22Rv1 (cell line): Measurements from ENCODE around the gene GDA.

Source experiments
- H3K27ac ChIP-seq: fragments of 450-650 bp; 2 replicates; pipeline ENCODE4 v1.5.1; 2017
- ZFX ChIP-seq: fragments of 450-650 bp; IDR thresholded peaks from 2 replicates; pipeline ENCODE4 v1.6.1; 2017; ENCODE audit warnings: antibody characterized with exemption, borderline replicate concordance
- TF ChIP-seq, protein P1 (sequence below): fragments of 450-650 bp; IDR thresholded peaks from 2 replicates; pipeline ENCODE4 v1.5.1; 2017; ENCODE audit warnings: mild to moderate bottlenecking

GDA gene

GRCh38 chr9:72185561-72185960 is 36.3 kb downstream of the GDA start:
- H3K27ac ChIP-seq, result no peak overlapping the region
- TF ChIP-seq, protein P1, sequence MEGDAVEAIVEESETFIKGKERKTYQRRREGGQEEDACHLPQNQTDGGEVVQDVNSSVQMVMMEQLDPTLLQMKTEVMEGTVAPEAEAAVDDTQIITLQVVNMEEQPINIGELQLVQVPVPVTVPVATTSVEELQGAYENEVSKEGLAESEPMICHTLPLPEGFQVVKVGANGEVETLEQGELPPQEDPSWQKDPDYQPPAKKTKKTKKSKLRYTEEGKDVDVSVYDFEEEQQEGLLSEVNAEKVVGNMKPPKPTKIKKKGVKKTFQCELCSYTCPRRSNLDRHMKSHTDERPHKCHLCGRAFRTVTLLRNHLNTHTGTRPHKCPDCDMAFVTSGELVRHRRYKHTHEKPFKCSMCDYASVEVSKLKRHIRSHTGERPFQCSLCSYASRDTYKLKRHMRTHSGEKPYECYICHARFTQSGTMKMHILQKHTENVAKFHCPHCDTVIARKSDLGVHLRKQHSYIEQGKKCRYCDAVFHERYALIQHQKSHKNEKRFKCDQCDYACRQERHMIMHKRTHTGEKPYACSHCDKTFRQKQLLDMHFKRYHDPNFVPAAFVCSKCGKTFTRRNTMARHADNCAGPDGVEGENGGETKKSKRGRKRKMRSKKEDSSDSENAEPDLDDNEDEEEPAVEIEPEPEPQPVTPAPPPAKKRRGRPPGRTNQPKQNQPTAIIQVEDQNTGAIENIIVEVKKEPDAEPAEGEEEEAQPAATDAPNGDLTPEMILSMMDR, result no peak
- no peak for TF ChIP-seq ZFX

- H3K27ac ChIP-seq, result no peak overlapping the region
- no peak for TF ChIP-seq ZFX
- TF ChIP-seq, protein P1, result no peak
Observed at GRCh38 chr9:72187121-72187695, 38.0 kb downstream of the GDA start.

DNA sequence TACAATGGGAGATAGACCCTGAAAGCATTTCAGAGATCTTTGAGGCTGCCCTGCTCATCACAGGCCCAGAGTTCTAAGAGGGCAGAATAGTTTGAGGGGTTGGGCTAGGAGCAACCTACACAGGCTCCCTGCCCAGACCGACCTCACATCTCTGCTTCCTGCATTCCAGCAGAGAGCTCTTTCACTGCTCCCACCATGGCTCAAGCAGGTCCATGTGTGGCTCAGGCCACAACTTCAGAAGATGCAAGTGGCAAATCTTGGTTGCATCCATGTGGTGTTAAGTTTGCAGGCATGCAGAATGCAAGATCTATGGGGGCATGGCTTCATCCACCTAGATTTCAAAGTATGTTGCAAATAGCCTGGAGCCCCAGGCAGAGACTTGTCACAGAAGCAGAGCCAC is 39.0 kb downstream of the GDA start:
- H3K27ac ChIP-seq, result no peak overlapping the region
- TF ChIP-seq ZFX, result no peak
- TF ChIP-seq, protein P1, result no peak

- H3K27ac ChIP-seq, result no peak overlapping the region
- TF ChIP-seq, protein P1, result no peak
- TF ChIP-seq ZFX, result no peak
Observed at GRCh38 chr9:72193478-72193881, 44.2 kb downstream of the GDA start.

GRCh38 chr9:72199238-72199637 is 50.0 kb downstream of the GDA start:
- H3K27ac ChIP-seq, result no peak overlapping the region
- TF ChIP-seq, protein P1, result no peak
- no peak for TF ChIP-seq ZFX

- H3K27ac ChIP-seq, result no peak overlapping the region
- TF ChIP-seq, protein P1, result no peak
- no peak for TF ChIP-seq ZFX
Observed at GRCh38 chr9:72200452-72200851, 51.2 kb downstream of the GDA start.

- TF ChIP-seq ZFX, result no peak
- TF ChIP-seq, protein P1, result no peak
- H3K27ac ChIP-seq, result no peak overlapping the region
Observed at GRCh38 chr9:72202009-72202408, 52.8 kb downstream of the GDA start.
